Measurements from ENCODE around the gene NKAIN2. TPM values are rescaled to one million over a fixed set of nuclear protein-coding genes. Genes with fewer than 3 reads are reported as not detected.

NKAIN2 gene
- total and polyA plus RNA-seq, 5 donors from 2014 or later, result not detected

DNA sequence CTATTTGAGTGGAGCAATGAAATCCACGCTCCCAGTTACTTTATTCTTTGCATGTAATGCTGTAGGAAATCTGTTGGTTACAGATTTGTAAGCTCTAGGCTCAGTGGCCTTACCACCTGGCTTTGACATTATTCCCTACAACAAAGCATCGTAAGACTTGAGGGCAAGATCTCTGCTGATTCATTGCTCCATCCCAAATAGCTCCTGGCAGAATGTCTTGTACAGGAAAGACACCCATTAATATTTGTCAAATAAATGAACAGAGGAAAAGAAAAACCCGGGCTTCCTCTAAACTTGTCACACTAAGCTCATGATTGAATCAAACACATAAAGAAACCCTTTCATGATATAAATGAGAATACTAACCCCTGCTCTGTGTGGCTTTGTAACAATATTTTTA lies 801.1 kb downstream of the NKAIN2 start:
- Mint-ChIP-seq H3K36me3 (no peaks in the 10 kb centered on the region), H3K27me3 (no peaks in the 10 kb centered on the region), H3K27ac (no peak overlapping the region), H3K4me3 (no peak overlapping the region), H3K9me3 (peaks cover 0 to 13% (median 4%) of the 10 kb centered on the region in 7 donors), H3K4me1 (no peaks in the 10 kb centered on the region)
- no peak for ATAC-seq (ENCODE audit: low read depth in 2 of 2)
- no peak for DNase-seq
- Histone ChIP-seq H3K27ac (ENCODE audit: insufficient read depth, low read length, poor library complexity, severe bottlenecking) (no peak overlapping the region), H3K36me3 (ENCODE audit: control insufficient read depth, insufficient read depth, low read length) (no peaks in the 10 kb centered on the region), H3K27me3 (ENCODE audit: control insufficient read depth, insufficient read depth, low read length) (no peaks in the 10 kb centered on the region), H3K9me3 (ENCODE audit: control insufficient read depth in 2 of 2, low read length in 2 of 2) (no peaks in the 10 kb centered on the region), H3K4me1 (ENCODE audit: control insufficient read depth, insufficient read depth, low read length, poor library complexity, severe bottlenecking) (no peaks in the 10 kb centered on the region), H3K4me3 (ENCODE audit: low read depth, low read length) (no peak overlapping the region)

DNA sequence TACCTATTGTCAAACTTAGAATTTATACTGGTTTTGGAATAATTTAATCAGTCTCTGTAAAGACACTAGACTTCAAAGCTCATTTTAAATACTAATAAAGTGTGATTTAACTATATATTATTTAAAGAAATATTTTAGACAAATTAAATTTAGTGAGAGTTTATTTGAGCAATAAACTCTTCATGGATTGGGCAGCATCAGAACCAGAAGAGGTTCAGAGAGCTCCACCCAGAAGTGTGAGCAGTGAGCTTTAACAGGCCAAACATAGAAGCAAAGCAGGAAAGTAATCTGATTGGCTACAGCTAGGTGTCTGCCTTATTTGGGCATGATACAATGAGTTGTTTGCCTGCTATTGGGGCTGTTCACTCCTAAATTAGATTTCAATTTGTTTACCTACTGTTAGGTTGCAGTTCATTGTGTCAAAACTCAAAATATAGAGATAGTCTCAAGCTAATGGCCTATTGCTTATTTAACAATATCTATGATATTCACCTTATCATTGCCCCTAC lies 803.5 kb downstream of the NKAIN2 start:
- Mint-ChIP-seq H3K27me3 (no peaks in the 10 kb centered on the region), H3K9me3 (peaks cover 0 to 14% (median 6%) of the 10 kb centered on the region in 7 donors), H3K27ac (no peak overlapping the region), H3K4me3 (no peak overlapping the region), H3K4me1 (no peaks in the 10 kb centered on the region), H3K36me3 (no peaks in the 10 kb centered on the region)
- H3K4me1 ChIP-seq (ENCODE audit: control insufficient read depth, insufficient read depth, low read length, poor library complexity, severe bottlenecking), result no peaks in the 10 kb centered on the region
- H3K27ac ChIP-seq (ENCODE audit: insufficient read depth, low read length, poor library complexity, severe bottlenecking), result no peak overlapping the region
- H3K9me3 ChIP-seq (ENCODE audit: control insufficient read depth in 2 of 2, low read length in 2 of 2), result no peaks in the 10 kb centered on the region
- ATAC-seq (ENCODE audit: low read depth in 2 of 2), result no peak
- no peaks in the 10 kb centered on the region for H3K36me3 ChIP-seq (ENCODE audit: control insufficient read depth, insufficient read depth, low read length)
- no peak overlapping the region for H3K4me3 ChIP-seq (ENCODE audit: low read depth, low read length)
- H3K27me3 ChIP-seq (ENCODE audit: control insufficient read depth, insufficient read depth, low read length), result no peaks in the 10 kb centered on the region
- DNase-seq, result no peak

DNA sequence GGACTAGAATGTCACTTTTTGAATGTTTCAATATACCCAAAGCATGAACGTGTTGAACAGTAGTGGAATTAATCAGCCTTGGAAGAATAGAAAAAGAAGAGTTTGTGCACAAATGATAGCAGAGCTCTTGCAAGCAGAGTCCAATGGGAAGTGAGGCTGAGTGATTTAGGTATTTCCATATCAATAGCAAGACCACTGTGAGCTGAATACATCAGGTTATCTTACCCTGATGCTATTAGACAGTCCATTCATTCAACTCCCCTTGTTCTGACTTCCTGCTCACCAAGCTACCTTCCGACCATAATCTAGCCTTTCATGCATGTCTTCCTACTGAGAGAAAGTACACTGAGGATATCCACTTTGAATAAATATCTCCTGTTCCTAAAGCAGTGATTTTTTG lies 809.4 kb downstream of the NKAIN2 start:
- H3K9me3 Mint-ChIP-seq, result peaks cover 4 to 15% (median 9%) of the 10 kb centered on the region in 7 donors
- H3K27ac ChIP-seq (ENCODE audit: insufficient read depth, low read length, poor library complexity, severe bottlenecking), result no peak overlapping the region
- H3K9me3 ChIP-seq (ENCODE audit: control insufficient read depth in 2 of 2, low read length in 2 of 2), result no peaks in the 10 kb centered on the region
- no peaks in the 10 kb centered on the region for H3K27me3 ChIP-seq (ENCODE audit: control insufficient read depth, insufficient read depth, low read length)
- no peak for DNase-seq
- H3K4me1 Mint-ChIP-seq, result no peaks in the 10 kb centered on the region
- no peak overlapping the region for H3K4me3 Mint-ChIP-seq
- H3K4me3 ChIP-seq (ENCODE audit: low read depth, low read length), result no peak overlapping the region
- no peaks in the 10 kb centered on the region for H3K36me3 ChIP-seq (ENCODE audit: control insufficient read depth, insufficient read depth, low read length)
- no peak for ATAC-seq (ENCODE audit: low read depth in 2 of 2)
- no peak overlapping the region for H3K27ac Mint-ChIP-seq
- no peaks in the 10 kb centered on the region for H3K4me1 ChIP-seq (ENCODE audit: control insufficient read depth, insufficient read depth, low read length, poor library complexity, severe bottlenecking)
- H3K27me3 Mint-ChIP-seq, result no peaks in the 10 kb centered on the region
- no peaks in the 10 kb centered on the region for H3K36me3 Mint-ChIP-seq

DNA sequence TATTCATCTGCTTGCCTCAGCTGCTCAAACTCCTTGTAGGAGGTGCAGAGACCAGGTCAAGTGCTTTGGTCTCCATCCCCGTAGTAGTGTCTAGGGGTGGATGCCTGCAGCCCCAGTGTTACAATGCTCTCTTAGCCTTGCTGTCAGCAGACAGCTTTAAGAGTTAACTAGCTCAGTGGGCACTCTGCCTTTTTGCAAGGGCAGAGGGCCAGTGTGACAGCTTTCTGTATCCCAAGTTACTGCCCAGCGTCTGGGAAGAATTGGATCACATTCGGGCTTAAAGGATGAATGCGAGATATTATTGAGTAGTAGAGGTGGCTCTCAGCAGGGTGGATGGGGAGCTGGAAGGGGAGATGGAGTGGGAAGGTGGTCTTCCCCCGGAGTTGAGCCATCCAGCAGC lies 818.7 kb downstream of the NKAIN2 start:
- ATAC-seq (ENCODE audit: low read depth in 2 of 2) (no peak), DNase-seq (no peak)
- Histone ChIP-seq H3K27me3 (ENCODE audit: control insufficient read depth, insufficient read depth, low read length) (no peaks in the 10 kb centered on the region), H3K4me3 (ENCODE audit: low read depth, low read length) (no peak overlapping the region), H3K9me3 (ENCODE audit: control insufficient read depth in 2 of 2, low read length in 2 of 2) (no peaks in the 10 kb centered on the region), H3K36me3 (ENCODE audit: control insufficient read depth, insufficient read depth, low read length) (no peaks in the 10 kb centered on the region), H3K4me1 (ENCODE audit: control insufficient read depth, insufficient read depth, low read length, poor library complexity, severe bottlenecking) (no peaks in the 10 kb centered on the region), H3K27ac (ENCODE audit: insufficient read depth, low read length, poor library complexity, severe bottlenecking) (no peak overlapping the region)
- Mint-ChIP-seq H3K27ac (no peak overlapping the region), H3K27me3 (no peaks in the 10 kb centered on the region), H3K4me1 (no peaks in the 10 kb centered on the region), H3K4me3 (no peak overlapping the region), H3K9me3 (peaks cover 0 to 9% (median under 1%) of the 10 kb centered on the region in 7 donors), H3K36me3 (no peaks in the 10 kb centered on the region)

DNA sequence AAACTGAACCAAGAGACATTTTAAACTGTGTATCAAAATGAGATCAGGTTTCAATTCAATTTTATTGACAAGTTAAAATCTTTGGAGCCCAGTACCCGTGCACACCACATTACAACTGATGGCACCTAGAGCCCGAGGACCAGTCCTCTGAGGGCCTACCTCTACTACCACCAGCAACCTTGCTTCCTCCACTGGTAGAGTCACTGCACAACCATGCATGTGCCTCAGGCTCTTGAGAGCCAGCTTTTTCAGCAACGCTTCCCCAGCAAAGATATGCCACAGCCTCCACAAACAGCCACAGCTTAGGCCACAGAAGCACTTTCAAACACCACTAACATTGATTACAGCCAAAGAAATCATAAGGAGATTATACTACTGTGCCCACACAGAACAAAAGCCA lies 830.0 kb downstream of the NKAIN2 start:
- no peaks in the 10 kb centered on the region for H3K36me3 ChIP-seq (ENCODE audit: control insufficient read depth, insufficient read depth, low read length)
- no peaks in the 10 kb centered on the region for H3K4me1 Mint-ChIP-seq
- ATAC-seq (ENCODE audit: low read depth in 2 of 2), result no peak
- no peaks in the 10 kb centered on the region for H3K36me3 Mint-ChIP-seq
- no peak overlapping the region for H3K27ac Mint-ChIP-seq
- no peaks in the 10 kb centered on the region for H3K4me1 ChIP-seq (ENCODE audit: control insufficient read depth, insufficient read depth, low read length, poor library complexity, severe bottlenecking)
- H3K27me3 ChIP-seq (ENCODE audit: control insufficient read depth, insufficient read depth, low read length), result no peaks in the 10 kb centered on the region
- H3K4me3 ChIP-seq (ENCODE audit: low read depth, low read length), result no peak overlapping the region
- H3K27me3 Mint-ChIP-seq, result no peaks in the 10 kb centered on the region
- peaks cover 3 to 4% of the 10 kb centered on the region in 2 experiments for H3K9me3 ChIP-seq (ENCODE audit: control insufficient read depth in 2 of 2, low read length in 2 of 2)
- H3K4me3 Mint-ChIP-seq, result no peak overlapping the region
- H3K9me3 Mint-ChIP-seq, result peaks cover 0 to 21% (median 3%) of the 10 kb centered on the region in 7 donors
- DNase-seq, result no peak
- no peak overlapping the region for H3K27ac ChIP-seq (ENCODE audit: insufficient read depth, low read length, poor library complexity, severe bottlenecking)

DNA sequence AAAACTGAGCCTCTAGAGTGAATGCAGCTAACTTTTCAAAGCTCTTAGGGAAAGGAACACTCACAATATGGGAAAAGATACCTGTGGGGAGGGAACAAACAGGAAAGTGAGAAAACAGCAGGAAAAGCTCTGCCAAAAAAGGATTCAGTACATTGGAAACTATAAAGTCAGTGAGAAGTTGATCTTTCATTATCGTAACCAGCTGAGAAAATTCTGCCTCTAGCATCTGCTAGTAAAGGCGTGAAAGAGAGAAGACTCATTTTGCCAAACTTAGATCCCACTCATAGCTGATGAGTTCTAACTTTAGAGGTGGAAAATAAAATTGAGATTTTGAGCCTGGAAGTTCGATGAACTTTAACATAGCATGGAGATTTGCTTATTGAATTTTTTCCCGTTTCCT lies 836.8 kb downstream of the NKAIN2 start:
- no peak for ATAC-seq (ENCODE audit: low read depth in 2 of 2)
- no peak overlapping the region for H3K27ac Mint-ChIP-seq

DNA sequence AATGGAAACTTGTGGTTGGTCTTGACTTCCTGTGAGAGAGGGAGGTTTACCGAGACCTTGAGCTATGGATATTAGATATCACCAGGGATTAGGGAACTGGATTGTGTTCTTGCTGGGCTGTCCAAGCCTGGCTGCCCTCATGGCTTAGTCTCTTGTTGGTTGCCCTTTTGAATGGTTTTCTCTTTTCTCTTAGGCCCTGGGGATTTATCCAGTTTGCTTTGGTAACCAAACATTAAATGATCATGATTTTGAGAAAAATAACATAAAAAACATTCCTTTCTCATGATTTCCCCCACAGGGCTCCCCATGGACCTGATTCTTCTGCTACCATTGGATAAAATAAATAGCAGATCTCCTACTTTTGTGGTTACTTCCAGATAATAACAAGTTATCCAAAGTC lies 852.2 kb downstream of the NKAIN2 start:
- no peaks in the 10 kb centered on the region for H3K4me1 Mint-ChIP-seq
- Histone ChIP-seq H3K36me3 (ENCODE audit: control insufficient read depth, insufficient read depth, low read length) (no peaks in the 10 kb centered on the region), H3K4me3 (ENCODE audit: low read depth, low read length) (no peak overlapping the region), H3K27me3 (ENCODE audit: control insufficient read depth, insufficient read depth, low read length) (no peaks in the 10 kb centered on the region), H3K27ac (ENCODE audit: insufficient read depth, low read length, poor library complexity, severe bottlenecking) (no peak overlapping the region), H3K9me3 (ENCODE audit: control insufficient read depth in 2 of 2, low read length in 2 of 2) (peaks cover 0 to 7% of the 10 kb centered on the region in 2 experiments), H3K4me1 (ENCODE audit: control insufficient read depth, insufficient read depth, low read length, poor library complexity, severe bottlenecking) (no peaks in the 10 kb centered on the region)
- H3K4me3 Mint-ChIP-seq, result no peak overlapping the region
- no peaks in the 10 kb centered on the region for H3K27me3 Mint-ChIP-seq
- H3K36me3 Mint-ChIP-seq, result no peaks in the 10 kb centered on the region
- no peak overlapping the region for H3K27ac Mint-ChIP-seq
- peaks cover 0 to 12% (median 3%) of the 10 kb centered on the region in 7 donors for H3K9me3 Mint-ChIP-seq
- DNase-seq, result no peak
- no peak for ATAC-seq (ENCODE audit: low read depth in 2 of 2)

More for the DNA sequence above, 836.8 kb downstream of the NKAIN2 start:
- H3K9me3 ChIP-seq (ENCODE audit: control insufficient read depth in 2 of 2, low read length in 2 of 2), result no peaks in the 10 kb centered on the region
- Mint-ChIP-seq H3K4me1 (no peaks in the 10 kb centered on the region), H3K27me3 (no peaks in the 10 kb centered on the region), H3K36me3 (no peaks in the 10 kb centered on the region), H3K4me3 (no peak overlapping the region), H3K9me3 (peaks cover 0 to 13% (median 6%) of the 10 kb centered on the region in 7 donors)
- no peaks in the 10 kb centered on the region for H3K4me1 ChIP-seq (ENCODE audit: control insufficient read depth, insufficient read depth, low read length, poor library complexity, severe bottlenecking)
- H3K27ac ChIP-seq (ENCODE audit: insufficient read depth, low read length, poor library complexity, severe bottlenecking), result no peak overlapping the region
- no peaks in the 10 kb centered on the region for H3K27me3 ChIP-seq (ENCODE audit: control insufficient read depth, insufficient read depth, low read length)
- DNase-seq, result no peak
- no peaks in the 10 kb centered on the region for H3K36me3 ChIP-seq (ENCODE audit: control insufficient read depth, insufficient read depth, low read length)
- H3K4me3 ChIP-seq (ENCODE audit: low read depth, low read length), result no peak overlapping the region

DNA sequence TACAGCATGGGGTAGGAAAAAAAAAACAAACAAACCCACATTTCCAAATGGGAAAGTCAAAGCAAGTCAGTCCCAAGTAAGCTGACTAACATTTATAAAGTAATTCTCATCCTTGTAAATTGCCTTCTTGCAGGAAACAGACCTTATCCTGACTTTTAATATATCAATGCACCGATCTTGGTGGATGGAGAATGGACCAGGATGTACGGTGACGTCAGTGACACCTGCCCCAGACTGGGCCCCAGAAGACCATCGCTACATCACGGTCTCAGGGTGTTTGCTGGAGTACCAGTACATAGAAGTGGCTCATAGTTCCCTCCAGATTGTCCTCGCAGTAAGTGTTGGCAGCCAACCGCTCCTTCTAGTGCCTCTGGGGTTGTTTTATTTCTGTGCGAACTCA lies 854.4 kb downstream of the NKAIN2 start:
- H3K4me1 Mint-ChIP-seq, result no peaks in the 10 kb centered on the region
- H3K27me3 Mint-ChIP-seq, result no peaks in the 10 kb centered on the region
- Histone ChIP-seq H3K4me3 (ENCODE audit: low read depth, low read length) (no peak overlapping the region), H3K27ac (ENCODE audit: insufficient read depth, low read length, poor library complexity, severe bottlenecking) (no peak overlapping the region), H3K36me3 (ENCODE audit: control insufficient read depth, insufficient read depth, low read length) (no peaks in the 10 kb centered on the region), H3K27me3 (ENCODE audit: control insufficient read depth, insufficient read depth, low read length) (no peaks in the 10 kb centered on the region), H3K9me3 (ENCODE audit: control insufficient read depth in 2 of 2, low read length in 2 of 2) (peaks cover 0 to 7% of the 10 kb centered on the region in 2 experiments), H3K4me1 (ENCODE audit: control insufficient read depth, insufficient read depth, low read length, poor library complexity, severe bottlenecking) (no peaks in the 10 kb centered on the region)
- no peak overlapping the region for H3K27ac Mint-ChIP-seq
- no peaks in the 10 kb centered on the region for H3K36me3 Mint-ChIP-seq
- DNase-seq, result no peak
- peaks cover 0 to 9% (median 3%) of the 10 kb centered on the region in 7 donors for H3K9me3 Mint-ChIP-seq
- ATAC-seq (ENCODE audit: low read depth in 2 of 2), result no peak
- no peak overlapping the region for H3K4me3 Mint-ChIP-seq

Measured in CD4-positive, CD25-positive, alpha-beta regulatory T cell (primary cell).